ENCODE results near the gene ARHGAP10. TPM values are rescaled to one million over a fixed set of nuclear protein-coding genes. Genes with fewer than 3 reads are reported as not detected.

The ARHGAP10 gene
- total and polyA plus RNA-seq, 2 donors (not counting 1 experiment from before 2014, with no cell fraction given) = 0.10 to 0.34 TPM

DNA sequence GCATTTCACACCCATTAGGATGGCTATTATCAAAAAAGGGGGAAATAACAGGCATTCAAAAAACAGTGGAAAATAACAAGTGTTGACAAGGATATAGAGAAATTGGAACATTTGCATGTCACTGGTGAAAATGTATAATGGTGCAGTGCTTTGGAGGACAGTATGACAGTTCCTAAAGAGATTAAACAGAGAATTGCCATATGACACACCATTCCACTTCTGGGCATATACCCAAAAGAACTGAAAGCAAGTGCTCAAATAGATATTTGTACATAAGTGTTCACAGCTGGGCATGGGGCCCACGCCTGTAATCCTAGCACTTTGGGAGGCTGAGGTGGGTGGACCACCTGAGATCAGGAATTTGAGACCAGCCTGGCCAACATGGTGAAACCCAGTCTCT, 362.3 kb downstream of the ARHGAP10 start:
- ChIA-PET POLR2A (no interaction called here), CTCF (no interaction called here)
- Histone ChIP-seq H3K4me2 (replicated peaks; ENCODE audit: low read depth, low read length, poor library complexity, severe bottlenecking) (no peak overlapping the region), H4K20me1 (ENCODE audit: control insufficient read depth, insufficient read depth, low read length, poor library complexity, severe bottlenecking) (no peaks in the 10 kb centered on the region), H3K4me1 (ENCODE audit: control insufficient read depth in 2 of 2, insufficient read depth in 2 of 2, low read length in 2 of 2) (no peaks in the 10 kb centered on the region), H3K9ac (ENCODE audit: low read length) (no peak overlapping the region), H3K36me3 (replicated peaks in 1 of 2; ENCODE audit: control extremely low read depth in 1 of 2, control insufficient read depth in 1 of 2, extremely low read depth in 1 of 2, insufficient read depth in 2 of 2, low read length in 1 of 2) (no peaks in the 10 kb centered on the region), H2AFZ (ENCODE audit: insufficient read depth, low read depth, low read length, poor library complexity, severe bottlenecking) (no peak overlapping the region), H3K4me3 (ENCODE audit: control extremely low read depth in 1 of 5, extremely low read depth in 1 of 5, insufficient read depth in 1 of 5, low read depth in 2 of 5, low read length in 4 of 5) (no peak overlapping the region), H3K79me2 (ENCODE audit: control insufficient read depth, insufficient read depth, low read length) (no peaks in the 10 kb centered on the region), H3K9me3 (ENCODE audit: control extremely low read depth in 1 of 3, control insufficient read depth in 2 of 3, insufficient read depth in 1 of 3, low read length in 2 of 3) (peaks cover 0 to 13% (median 0%) of the 10 kb centered on the region in 3 donors), H3K27ac (ENCODE audit: low read length in 2 of 2) (no peak overlapping the region), H3K27me3 (replicated peaks in 1 of 4; ENCODE audit: control extremely low read depth in 1 of 4, control insufficient read depth in 3 of 4, insufficient read depth in 4 of 4, low read length in 3 of 4) (no peaks in the 10 kb centered on the region)
- no peaks in the 10 kb centered on the region for H3K27me3 Mint-ChIP-seq
- H3K9me3 Mint-ChIP-seq (ENCODE audit: insufficient read depth) = no peaks in the 10 kb centered on the region
- intact Hi-C loops (cut with micrococcal nuclease) = no loop called here
- ATAC-seq (ENCODE audit: low read depth) = no peak
- TF ChIP-seq EZH2 (IDR thresholded peaks at IDR 0.05; ENCODE audit: borderline replicate concordance, insufficient read depth, low read depth, low read length, poor library complexity, severe bottlenecking) = no peak
- TF ChIP-seq, protein P1, sequence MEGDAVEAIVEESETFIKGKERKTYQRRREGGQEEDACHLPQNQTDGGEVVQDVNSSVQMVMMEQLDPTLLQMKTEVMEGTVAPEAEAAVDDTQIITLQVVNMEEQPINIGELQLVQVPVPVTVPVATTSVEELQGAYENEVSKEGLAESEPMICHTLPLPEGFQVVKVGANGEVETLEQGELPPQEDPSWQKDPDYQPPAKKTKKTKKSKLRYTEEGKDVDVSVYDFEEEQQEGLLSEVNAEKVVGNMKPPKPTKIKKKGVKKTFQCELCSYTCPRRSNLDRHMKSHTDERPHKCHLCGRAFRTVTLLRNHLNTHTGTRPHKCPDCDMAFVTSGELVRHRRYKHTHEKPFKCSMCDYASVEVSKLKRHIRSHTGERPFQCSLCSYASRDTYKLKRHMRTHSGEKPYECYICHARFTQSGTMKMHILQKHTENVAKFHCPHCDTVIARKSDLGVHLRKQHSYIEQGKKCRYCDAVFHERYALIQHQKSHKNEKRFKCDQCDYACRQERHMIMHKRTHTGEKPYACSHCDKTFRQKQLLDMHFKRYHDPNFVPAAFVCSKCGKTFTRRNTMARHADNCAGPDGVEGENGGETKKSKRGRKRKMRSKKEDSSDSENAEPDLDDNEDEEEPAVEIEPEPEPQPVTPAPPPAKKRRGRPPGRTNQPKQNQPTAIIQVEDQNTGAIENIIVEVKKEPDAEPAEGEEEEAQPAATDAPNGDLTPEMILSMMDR (IDR thresholded peaks at IDR 0.05) = no peak
- no peak overlapping the region for H3K27ac Mint-ChIP-seq
- 86% methylated on average over 1 of the region's 1 CpG for WGBS (ENCODE audit: insufficient coverage)
- H3K4me3 Mint-ChIP-seq = no peak overlapping the region
- no peak for DNase-seq
- H3K4me1 Mint-ChIP-seq = no peaks in the 10 kb centered on the region

DNA sequence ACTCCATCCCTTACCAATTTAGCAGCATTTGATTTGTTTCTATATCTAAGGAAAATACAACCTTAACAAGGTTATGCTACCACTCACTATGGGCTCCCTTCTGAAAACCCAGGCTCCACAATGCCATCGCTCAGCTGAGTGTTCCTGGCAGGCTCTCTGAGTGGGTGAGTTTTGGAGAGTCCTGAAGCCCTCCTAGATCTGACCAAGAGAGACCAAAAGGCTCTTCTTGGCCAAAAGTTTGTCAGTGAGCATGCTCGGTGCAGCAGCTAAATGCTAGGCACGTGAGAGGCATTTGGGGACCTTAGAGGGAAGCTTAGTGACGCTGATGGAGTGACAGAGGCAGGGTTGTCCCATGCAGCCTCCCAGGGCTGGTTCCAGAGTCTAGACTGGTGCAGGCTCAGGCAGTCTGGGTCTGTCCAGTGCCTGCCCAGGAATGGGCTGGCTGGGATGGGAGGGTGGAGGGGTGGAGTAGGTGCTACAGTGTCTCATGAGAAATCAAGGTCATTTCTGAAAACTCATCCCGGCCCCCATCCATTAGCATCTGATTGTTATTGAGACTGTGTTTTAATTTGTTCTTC, 363.5 kb downstream of the ARHGAP10 start:
- H3K9me3 ChIP-seq (ENCODE audit: control extremely low read depth in 1 of 3, control insufficient read depth in 2 of 3, insufficient read depth in 1 of 3, low read length in 2 of 3) = peaks cover 0 to 7% (median 0%) of the 10 kb centered on the region in 3 donors
- no peak overlapping the region for H3K27ac ChIP-seq (ENCODE audit: low read length in 2 of 2)
- H3K27ac Mint-ChIP-seq = no peak overlapping the region
- ChIA-PET POLR2A (no interaction called here), CTCF (no interaction called here)
- no peak overlapping the region for H3K4me2 ChIP-seq (replicated peaks; ENCODE audit: low read depth, low read length, poor library complexity, severe bottlenecking)
- H3K4me1 ChIP-seq (ENCODE audit: control insufficient read depth in 2 of 2, insufficient read depth in 2 of 2, low read length in 2 of 2) = no peaks in the 10 kb centered on the region
- no peaks in the 10 kb centered on the region for H3K27me3 Mint-ChIP-seq
- H3K36me3 ChIP-seq (replicated peaks in 1 of 2; ENCODE audit: control extremely low read depth in 1 of 2, control insufficient read depth in 1 of 2, extremely low read depth in 1 of 2, insufficient read depth in 2 of 2, low read length in 1 of 2) = no peaks in the 10 kb centered on the region
- no peak overlapping the region for H3K4me3 ChIP-seq (ENCODE audit: control extremely low read depth in 1 of 5, extremely low read depth in 1 of 5, insufficient read depth in 1 of 5, low read depth in 2 of 5, low read length in 4 of 5)
- H3K9ac ChIP-seq (ENCODE audit: low read length) = no peak overlapping the region
- H2AFZ ChIP-seq (ENCODE audit: insufficient read depth, low read depth, low read length, poor library complexity, severe bottlenecking) = no peak overlapping the region
- intact Hi-C loops (cut with micrococcal nuclease) = no loop called here
- H3K9me3 Mint-ChIP-seq (ENCODE audit: insufficient read depth) = no peaks in the 10 kb centered on the region
- no peaks in the 10 kb centered on the region for H3K4me1 Mint-ChIP-seq
- DNase-seq (no peak), ATAC-seq (ENCODE audit: low read depth) (no peak)
- H3K4me3 Mint-ChIP-seq = no peak overlapping the region
- 93% methylated on average over 3 of the region's 5 CpGs for WGBS (ENCODE audit: insufficient coverage)
- no peaks in the 10 kb centered on the region for H4K20me1 ChIP-seq (ENCODE audit: control insufficient read depth, insufficient read depth, low read length, poor library complexity, severe bottlenecking)
- no peaks in the 10 kb centered on the region for H3K27me3 ChIP-seq (replicated peaks in 1 of 4; ENCODE audit: control extremely low read depth in 1 of 4, control insufficient read depth in 3 of 4, insufficient read depth in 4 of 4, low read length in 3 of 4)
- TF ChIP-seq, protein P1 (IDR thresholded peaks at IDR 0.05) = no peak
- no peak for TF ChIP-seq EZH2 (IDR thresholded peaks at IDR 0.05; ENCODE audit: borderline replicate concordance, insufficient read depth, low read depth, low read length, poor library complexity, severe bottlenecking)
- no peaks in the 10 kb centered on the region for H3K79me2 ChIP-seq (ENCODE audit: control insufficient read depth, insufficient read depth, low read length)

Data from B cell (primary cell).